HepG2 (cell line): Measurements from ENCODE around the gene CYSTM1. TPM values are rescaled to one million over a fixed set of nuclear protein-coding genes. Genes with fewer than 3 reads are reported as not detected.

Source experiments
- ATF1 ChIP-seq: IDR thresholded peaks from 2 replicates; pipeline ENCODE4 v1.6.1; 2016; ENCODE audit warnings: mild to moderate bottlenecking, control low read depth
- BCL6 ChIP-seq: IDR thresholded peaks from 2 replicates; pipeline ENCODE4 v1.6.1; 2016; ENCODE audit warnings: missing genetic modification reagents, missing compliant biosample characterization
- ESRRA ChIP-seq: sonication (generic); formaldehyde crosslinking; IDR thresholded peaks from 2 replicates; pipeline ENCODE4 v1.5.1; 2020; ENCODE audit warnings: mild to moderate bottlenecking, low read depth, missing genetic modification reagents
- KLF16 ChIP-seq, 2 experiments: sonication (generic) in 1 of 2; formaldehyde crosslinking in 1 of 2; IDR thresholded peaks; 2 replicates each; pipeline versions ENCODE4 v1.6.1 to v1.8.0; 2016 to 2023; ENCODE audit warnings: missing genetic modification reagents in 2 of 2, missing compliant biosample characterization in 1 of 2
- MEIS1 ChIP-seq: sonication (generic); formaldehyde crosslinking; IDR thresholded peaks from 2 replicates; pipeline ENCODE4 v1.9.0; 2021; ENCODE audit warnings: mild to moderate bottlenecking, missing genetic modification reagents, moderate library complexity, borderline replicate concordance
- SAP130 ChIP-seq: IDR thresholded peaks from 2 replicates; pipeline ENCODE4 v1.6.1; 2016; ENCODE audit warnings: low read depth
- SMAD9 ChIP-seq: sonication (generic); formaldehyde crosslinking; IDR thresholded peaks from 2 replicates; pipeline ENCODE4 v1.5.1; 2020; ENCODE audit warnings: mild to moderate bottlenecking, missing genetic modification reagents
- SP1 ChIP-seq, 2 experiments: fragments of 450-650 bp in 1 of 2; sonication (generic) in 1 of 2; formaldehyde crosslinking in 1 of 2; IDR thresholded peaks; 2 replicates each; pipeline versions ENCODE4 v1.4.0 to v1.6.1; 2016 to 2020; ENCODE audit warnings: missing genetic modification reagents in 1 of 2
- ZFX ChIP-seq: sonication (generic); formaldehyde crosslinking; IDR thresholded peaks from 2 replicates; pipeline ENCODE4 v1.4.0; 2020; ENCODE audit warnings: mild to moderate bottlenecking, low read depth, missing genetic modification reagents, moderate library complexity
- ZFY ChIP-seq: sonication (generic); formaldehyde crosslinking; IDR thresholded peaks from 2 replicates; pipeline ENCODE4 v1.4.0; 2020; ENCODE audit warnings: missing genetic modification reagents
- ZNF136 ChIP-seq: sonication (generic); formaldehyde crosslinking; IDR thresholded peaks from 2 replicates; pipeline ENCODE4 v1.8.1; 2022; ENCODE audit warnings: low read depth, mild to moderate bottlenecking, moderate library complexity, missing genetic modification reagents
- ZNF24 ChIP-seq: fragments of 450-650 bp; IDR thresholded peaks from 2 replicates; pipeline ENCODE4 v1.6.1; 2017; ENCODE audit warnings: antibody characterized with exemption, mild to moderate bottlenecking
- ZZZ3 ChIP-seq: sonication (generic); formaldehyde crosslinking; IDR thresholded peaks from 2 replicates; pipeline ENCODE4 v1.4.0; 2020; ENCODE audit warnings: missing genetic modification reagents, mild to moderate bottlenecking, borderline replicate concordance
- polyA plus RNA-seq, 8 experiments: library from polyadenylated mRNA; depleted of rRNA in 3 of 8; stranded (reverse) in 7 of 8; unstranded in 1 of 8; fragments of >200 nt; fragmentation: Illumina TruSeq in 4 of 8; extraction: Trizol in 4 of 8; gene quantifications; 2 replicates each; pipeline versions ENCODE4 v1.2.1 to v1.2.3, GENCODE V29; 2011 to 2016; ENCODE audit warnings: low read depth in 4 of 8, missing spikeins in 1 of 8, mixed read lengths in 1 of 8; ENCODE audit not compliant: insufficient read depth in 1 of 8
- total RNA-seq, 5 experiments: library from RNA; depleted of rRNA; stranded (reverse); fragments of >200 nt; fragmentation: Illumina TruSeq; extraction: Trizol; gene quantifications; 2 replicates each; pipeline ENCODE4 v1.2.3, GENCODE V29; 2016; ENCODE audit warnings: low read depth in 1 of 5
- TF ChIP-seq, protein P1 (sequence below): sonication (generic); formaldehyde crosslinking; IDR thresholded peaks from 2 replicates; pipeline ENCODE4 v1.4.0; 2020; ENCODE audit warnings: mild to moderate bottlenecking, missing genetic modification reagents
- TF ChIP-seq, protein P2 (sequence below): IDR thresholded peaks from 2 replicates; pipeline ENCODE4 v1.6.1; 2012; ENCODE audit warnings: inconsistent platforms
- TF ChIP-seq, protein P3 (sequence below): sonication (generic); formaldehyde crosslinking; IDR thresholded peaks from 2 replicates; pipeline ENCODE4 v1.5.1; 2020; ENCODE audit warnings: mild to moderate bottlenecking, moderate library complexity, missing genetic modification reagents
- TF ChIP-seq, protein P4 (sequence below): sonication (generic); formaldehyde crosslinking; IDR thresholded peaks from 2 replicates; pipeline ENCODE4 v1.4.0; 2020; ENCODE audit warnings: mild to moderate bottlenecking, missing genetic modification reagents

The CYSTM1 gene
- total and polyA plus RNA-seq, 2 of the 13 experiments (the other 11 are each of a cell fraction or from before 2014, with no cell fraction given) = 40.0 to 73.4 TPM

DNA sequence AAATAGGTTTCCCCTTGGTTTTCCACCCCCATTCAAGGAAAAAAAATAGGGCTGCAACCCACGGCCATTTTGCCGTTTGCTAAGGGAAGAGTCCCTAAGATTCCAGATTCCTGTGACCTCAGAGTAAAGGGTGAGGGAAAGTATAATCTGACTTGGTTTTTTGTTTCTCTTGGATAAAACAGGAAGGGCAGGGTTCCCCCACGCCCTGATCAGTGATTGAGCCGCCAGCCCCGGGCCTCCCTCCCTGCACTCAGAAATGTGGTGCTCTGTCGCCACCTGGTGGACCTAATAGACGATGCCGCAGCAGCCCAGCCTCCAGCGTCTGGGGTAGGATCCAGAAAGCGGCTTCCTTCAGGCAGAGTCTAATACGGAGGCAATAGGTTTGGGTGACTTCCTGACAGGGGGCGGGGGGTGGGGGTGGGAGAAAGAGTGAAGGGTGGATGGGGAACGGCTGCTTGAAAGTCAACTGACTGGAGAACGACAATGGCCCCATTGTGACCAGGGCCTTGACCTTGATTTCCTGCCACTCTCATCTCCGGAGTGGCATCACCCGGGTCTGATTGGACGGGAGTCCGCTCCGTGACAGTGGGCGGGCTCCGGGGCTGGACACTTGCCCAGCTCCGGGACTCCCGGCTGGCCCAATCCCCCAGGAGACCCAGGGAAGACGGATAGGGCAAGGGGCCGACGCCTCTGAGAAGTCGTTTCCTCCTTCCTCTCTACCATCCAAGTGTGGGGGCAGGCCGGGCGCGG is 17.8 kb upstream of the CYSTM1 start (continued):
- TF ChIP-seq, protein P1, sequence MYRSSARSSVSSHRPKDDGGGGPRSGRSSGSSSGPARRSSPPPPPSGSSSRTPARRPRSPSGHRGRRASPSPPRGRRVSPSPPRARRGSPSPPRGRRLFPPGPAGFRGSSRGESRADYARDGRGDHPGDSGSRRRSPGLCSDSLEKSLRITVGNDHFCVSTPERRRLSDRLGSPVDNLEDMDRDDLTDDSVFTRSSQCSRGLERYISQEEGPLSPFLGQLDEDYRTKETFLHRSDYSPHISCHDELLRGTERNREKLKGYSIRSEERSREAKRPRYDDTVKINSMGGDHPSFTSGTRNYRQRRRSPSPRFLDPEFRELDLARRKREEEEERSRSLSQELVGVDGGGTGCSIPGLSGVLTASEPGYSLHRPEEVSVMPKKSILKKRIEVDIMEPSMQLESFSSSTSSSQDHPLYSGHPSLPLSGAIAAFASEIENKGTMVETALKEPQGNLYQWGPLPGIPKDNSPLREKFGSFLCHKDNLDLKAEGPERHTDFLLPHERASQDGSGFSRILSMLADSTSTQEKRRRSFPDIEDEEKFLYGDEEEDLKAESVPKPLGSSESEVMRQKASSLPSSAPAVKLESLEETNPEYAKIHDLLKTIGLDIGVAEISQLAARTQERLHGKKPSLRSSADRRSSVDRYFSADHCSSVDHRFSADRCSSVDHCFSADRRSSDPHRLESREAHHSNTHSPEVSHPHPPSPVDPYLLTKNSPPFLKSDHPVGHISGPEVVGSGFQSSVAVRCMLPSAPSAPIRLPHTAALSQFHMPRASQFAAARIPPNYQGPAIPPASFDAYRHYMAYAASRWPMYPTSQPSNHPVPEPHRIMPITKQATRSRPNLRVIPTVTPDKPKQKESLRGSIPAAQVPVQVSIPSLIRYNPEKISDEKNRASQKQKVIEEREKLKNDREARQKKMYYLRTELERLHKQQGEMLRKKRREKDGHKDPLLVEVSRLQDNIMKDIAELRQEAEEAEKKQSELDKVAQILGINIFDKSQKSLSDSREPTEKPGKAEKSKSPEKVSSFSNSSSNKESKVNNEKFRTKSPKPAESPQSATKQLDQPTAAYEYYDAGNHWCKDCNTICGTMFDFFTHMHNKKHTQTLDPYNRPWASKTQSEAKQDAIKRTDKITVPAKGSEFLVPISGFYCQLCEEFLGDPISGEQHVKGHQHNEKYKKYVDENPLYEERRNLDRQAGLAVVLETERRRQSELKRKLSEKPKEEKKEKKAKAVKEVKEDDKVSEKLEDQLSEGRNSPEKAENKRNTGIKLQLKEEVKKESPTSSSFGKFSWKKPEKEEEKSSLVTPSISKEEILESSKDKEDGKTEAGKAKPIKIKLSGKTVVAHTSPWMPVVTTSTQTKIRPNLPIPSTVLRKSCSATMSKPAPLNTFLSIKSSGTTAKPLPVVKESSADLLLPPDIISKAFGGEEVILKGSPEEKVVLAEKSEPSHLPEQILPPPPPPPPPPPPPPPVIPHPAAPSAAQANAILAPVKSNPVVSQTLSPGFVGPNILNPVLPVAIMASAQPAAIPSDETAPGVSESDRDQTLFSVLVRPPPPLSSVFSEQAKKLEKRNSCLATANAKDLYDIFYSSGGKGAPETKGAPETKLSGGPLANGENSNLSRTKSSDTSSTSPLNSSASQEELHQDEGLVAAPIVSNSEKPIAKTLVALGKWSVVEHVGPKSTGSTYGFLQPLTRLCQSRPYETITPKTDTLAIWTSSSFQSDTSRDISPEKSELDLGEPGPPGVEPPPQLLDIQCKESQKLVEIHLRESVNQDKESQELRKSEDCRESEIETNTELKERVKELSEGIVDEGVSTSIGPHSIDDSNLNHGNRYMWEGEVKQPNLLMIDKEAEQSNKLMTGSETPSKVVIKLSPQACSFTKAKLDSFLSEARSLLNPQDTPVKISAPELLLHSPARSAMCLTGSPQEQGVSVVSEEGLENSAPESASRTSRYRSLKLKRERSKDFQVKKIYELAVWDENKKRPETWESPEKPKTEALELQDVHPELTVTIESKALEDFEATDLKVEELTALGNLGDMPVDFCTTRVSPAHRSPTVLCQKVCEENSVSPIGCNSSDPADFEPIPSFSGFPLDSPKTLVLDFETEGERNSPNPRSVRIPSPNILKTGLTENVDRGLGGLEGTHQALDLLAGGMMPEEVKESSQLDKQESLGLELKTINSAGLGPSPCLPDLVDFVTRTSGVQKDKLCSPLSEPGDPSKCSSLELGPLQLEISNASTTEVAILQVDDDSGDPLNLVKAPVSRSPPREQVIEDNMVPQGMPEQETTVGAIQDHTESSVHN = no peak
- TF ChIP-seq ZFY (CRISPR knock-in tag) (peak; percentile 26; the same call in 1 of the 2 replicates), ATF1 (no peak), ZNF24 (0 out of 2 replicates have a peak, but pooled peaks have one; percentile 32), KLF16 (CRISPR knock-in tag; IDR thresholded peaks at IDR 0.05) (no peak), SAP130 (CRISPR knock-in tag) (0 out of 2 replicates have a peak, but pooled peaks have one; percentile 32), ZZZ3 (peak; percentile 30; the same call in 1 of the 2 replicates), BCL6 (CRISPR knock-in tag) (0 out of 2 replicates have a peak, but pooled peaks have one; percentile 6), SP1 (IDR thresholded peaks at IDR 0.05) (no peak), SP1 (CRISPR knock-in tag; IDR thresholded peaks at IDR 0.05) (peak; percentile 64; the same call in 1 of the 2 replicates), MEIS1 (CRISPR knock-in tag) (0 out of 2 replicates have a peak, but pooled peaks have one; percentile 82), ZFX (peak; percentile 47), SMAD9 (CRISPR knock-in tag) (no peak), ZNF136 (no peak), ESRRA (CRISPR knock-in tag) (0 out of 2 replicates have a peak, but pooled peaks have one; percentile 14)
- TF ChIP-seq, protein P2, sequence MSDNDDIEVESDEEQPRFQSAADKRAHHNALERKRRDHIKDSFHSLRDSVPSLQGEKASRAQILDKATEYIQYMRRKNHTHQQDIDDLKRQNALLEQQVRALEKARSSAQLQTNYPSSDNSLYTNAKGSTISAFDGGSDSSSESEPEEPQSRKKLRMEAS = no peak
- TF ChIP-seq, protein P3, sequence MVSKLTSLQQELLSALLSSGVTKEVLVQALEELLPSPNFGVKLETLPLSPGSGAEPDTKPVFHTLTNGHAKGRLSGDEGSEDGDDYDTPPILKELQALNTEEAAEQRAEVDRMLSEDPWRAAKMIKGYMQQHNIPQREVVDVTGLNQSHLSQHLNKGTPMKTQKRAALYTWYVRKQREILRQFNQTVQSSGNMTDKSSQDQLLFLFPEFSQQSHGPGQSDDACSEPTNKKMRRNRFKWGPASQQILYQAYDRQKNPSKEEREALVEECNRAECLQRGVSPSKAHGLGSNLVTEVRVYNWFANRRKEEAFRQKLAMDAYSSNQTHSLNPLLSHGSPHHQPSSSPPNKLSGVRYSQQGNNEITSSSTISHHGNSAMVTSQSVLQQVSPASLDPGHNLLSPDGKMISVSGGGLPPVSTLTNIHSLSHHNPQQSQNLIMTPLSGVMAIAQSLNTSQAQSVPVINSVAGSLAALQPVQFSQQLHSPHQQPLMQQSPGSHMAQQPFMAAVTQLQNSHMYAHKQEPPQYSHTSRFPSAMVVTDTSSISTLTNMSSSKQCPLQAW (CRISPR knock-in tag) = 0 out of 2 replicates have a peak, but pooled peaks have one; percentile 26
- TF ChIP-seq, protein P4, sequence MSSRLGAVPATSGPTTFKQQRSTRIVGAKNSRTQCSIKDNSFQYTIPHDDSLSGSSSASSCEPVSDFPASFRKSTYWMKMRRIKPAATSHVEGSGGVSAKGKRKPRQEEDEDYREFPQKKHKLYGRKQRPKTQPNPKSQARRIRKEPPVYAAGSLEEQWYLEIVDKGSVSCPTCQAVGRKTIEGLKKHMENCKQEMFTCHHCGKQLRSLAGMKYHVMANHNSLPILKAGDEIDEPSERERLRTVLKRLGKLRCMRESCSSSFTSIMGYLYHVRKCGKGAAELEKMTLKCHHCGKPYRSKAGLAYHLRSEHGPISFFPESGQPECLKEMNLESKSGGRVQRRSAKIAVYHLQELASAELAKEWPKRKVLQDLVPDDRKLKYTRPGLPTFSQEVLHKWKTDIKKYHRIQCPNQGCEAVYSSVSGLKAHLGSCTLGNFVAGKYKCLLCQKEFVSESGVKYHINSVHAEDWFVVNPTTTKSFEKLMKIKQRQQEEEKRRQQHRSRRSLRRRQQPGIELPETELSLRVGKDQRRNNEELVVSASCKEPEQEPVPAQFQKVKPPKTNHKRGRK (CRISPR knock-in tag) = no peak
